Neuronal stem cell (in vitro differentiated cells): ENCODE data around the gene PLXNA4.

Experiments used
- DNase-seq: peaks from one replicate; pipeline ENCODE4 v3.0.0-alpha.2; 2013; ENCODE audit warnings: low spot score
- H2AFZ ChIP-seq: one replicate; pipeline ENCODE4 v1.6.1; 2013; ENCODE audit warnings: mild to moderate bottlenecking, low read length, inconsistent platforms
- H2AK5ac ChIP-seq: 2 replicates; pipeline ENCODE4 v1.6.1; 2013; ENCODE audit warnings: low read depth, mild to moderate bottlenecking, inconsistent platforms, low read length, moderate library complexity, mixed read lengths
- H2BK120ac ChIP-seq: 2 replicates; pipeline ENCODE4 v1.6.1; 2013; ENCODE audit warnings: low read depth, mild to moderate bottlenecking, inconsistent platforms, low read length, moderate library complexity, mixed read lengths
- H2BK12ac ChIP-seq: one replicate; pipeline ENCODE4 v1.6.1; 2013; ENCODE audit warnings: low read length, inconsistent platforms
- H2BK15ac ChIP-seq: 2 replicates; pipeline ENCODE4 v1.6.1; 2013; ENCODE audit warnings: mild to moderate bottlenecking, low read length, inconsistent platforms, mixed read lengths
- H2BK5ac ChIP-seq: one replicate; pipeline ENCODE4 v1.6.1; 2013; ENCODE audit warnings: inconsistent platforms, mild to moderate bottlenecking, low read length, moderate library complexity
- H3K14ac ChIP-seq: one replicate; pipeline ENCODE4 v1.6.1; 2013; ENCODE audit warnings: low read length, inconsistent platforms
- H3K18ac ChIP-seq: 2 replicates; pipeline ENCODE4 v1.6.1; 2013; ENCODE audit warnings: low read length, inconsistent platforms
- H3K23ac ChIP-seq: 2 replicates; pipeline ENCODE4 v1.6.1; 2013; ENCODE audit warnings: low read depth, mild to moderate bottlenecking, mixed read lengths, low read length, inconsistent platforms; ENCODE audit not compliant: poor library complexity
- H3K27ac ChIP-seq: replicated peaks from 3 replicates; pipeline ENCODE4 v1.5.1; 2013; ENCODE audit warnings: low read length, inconsistent platforms
- H3K27me3 ChIP-seq, 3 experiments: 2 replicates each; pipeline ENCODE4 v1.6.1; 2013; ENCODE audit warnings: low read length in 3 of 3, mild to moderate bottlenecking in 2 of 3, inconsistent platforms in 1 of 3, low read depth in 1 of 3, mixed read lengths in 1 of 3, moderate library complexity in 1 of 3; ENCODE audit not compliant: control insufficient read depth in 3 of 3, insufficient read depth in 3 of 3
- H3K36me3 ChIP-seq, 2 donors: replicated peaks in 1 of 2; 2 replicates each; pipeline ENCODE4 v1.6.1; 2013; ENCODE audit warnings: low read length in 2 of 2; ENCODE audit not compliant: control insufficient read depth in 2 of 2, insufficient read depth in 2 of 2
- H3K4ac ChIP-seq: 2 replicates; pipeline ENCODE4 v1.6.1; 2013; ENCODE audit warnings: inconsistent platforms, mild to moderate bottlenecking, low read length, moderate library complexity
- H3K4me1 ChIP-seq, 2 donors: 1 replicate in 1 of 2; 2 replicates in 1 of 2; pipeline ENCODE4 v1.6.1; 2013; ENCODE audit warnings: low read length in 2 of 2, low read depth in 1 of 2; ENCODE audit not compliant: control insufficient read depth in 2 of 2, insufficient read depth in 1 of 2
- H3K4me2 ChIP-seq: one replicate; pipeline ENCODE4 v1.6.1; 2013; ENCODE audit warnings: mild to moderate bottlenecking, low read length, inconsistent platforms; ENCODE audit not compliant: insufficient read depth, poor library complexity, severe bottlenecking
- H3K4me3 ChIP-seq, 2 donors: 2 replicates each; pipeline ENCODE4 v1.5.1; 2013; ENCODE audit warnings: low read length in 2 of 2, mild to moderate bottlenecking in 2 of 2, inconsistent platforms in 1 of 2, moderate library complexity in 1 of 2
- H3K79me1 ChIP-seq: one replicate; pipeline ENCODE4 v1.6.1; 2013; ENCODE audit warnings: low read depth, mild to moderate bottlenecking, inconsistent platforms, low read length, moderate library complexity
- H3K9ac ChIP-seq: one replicate; pipeline ENCODE4 v1.6.1; 2013; ENCODE audit warnings: mild to moderate bottlenecking, low read depth, low read length, inconsistent platforms; ENCODE audit not compliant: poor library complexity
- H3K9me3 ChIP-seq, 2 donors: replicated peaks in 1 of 2; 2 replicates each; pipeline versions ENCODE3 to v1.6.1; 2013; ENCODE audit warnings: low read length in 2 of 2, mild to moderate bottlenecking in 2 of 2, inconsistent platforms in 1 of 2, low read depth in 1 of 2, mixed read lengths in 1 of 2, moderate library complexity in 1 of 2; ENCODE audit not compliant: control insufficient read depth in 2 of 2, insufficient read depth in 1 of 2
- H4K8ac ChIP-seq: one replicate; pipeline ENCODE4 v1.6.1; 2013; ENCODE audit warnings: low read depth, mild to moderate bottlenecking, inconsistent platforms, low read length, moderate library complexity
- H4K91ac ChIP-seq: one replicate; pipeline ENCODE4 v1.6.1; 2013; ENCODE audit warnings: low read length, low read depth, mild to moderate bottlenecking, inconsistent platforms; ENCODE audit not compliant: poor library complexity
- WGBS, 2 donors: extraction: QIAGEN DNeasy Blood & Tissue Kit; methylation state at CpG; one replicate each; pipeline ENCODE4 v1.1.7; 2013; ENCODE audit warnings: missing lambda C conversion rate in 2 of 2, mixed read lengths in 1 of 2; ENCODE audit not compliant: insufficient read length in 2 of 2, insufficient replicate concordance in 1 of 2; ENCODE audit errors: extremely low coverage in 2 of 2; 5-methylcytosine and 5-hydroxymethylcytosine counted together

The PLXNA4 gene

DNA sequence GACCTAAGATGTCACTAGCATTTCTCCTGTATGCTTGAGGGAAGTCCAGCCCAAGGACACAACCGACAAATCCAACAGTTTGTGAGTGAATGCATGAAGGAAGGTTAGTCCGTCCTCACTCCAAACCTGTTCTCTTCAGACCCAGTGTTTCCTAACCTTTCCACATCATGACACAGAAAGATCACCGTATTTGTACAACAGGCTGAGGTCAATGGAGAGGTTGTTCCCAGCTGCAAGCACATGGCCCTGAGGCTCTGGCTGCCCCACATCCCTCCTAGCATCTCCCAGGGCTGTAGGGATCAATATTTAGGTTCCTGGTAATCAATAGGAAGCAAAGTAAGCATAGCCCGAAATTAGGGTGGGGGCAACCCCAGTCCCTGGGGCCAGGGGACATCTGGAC lies 227.9 kb downstream of the PLXNA4 start:
- no peak overlapping the region for H3K18ac ChIP-seq
- H3K9ac ChIP-seq: no peak overlapping the region
- H3K14ac ChIP-seq: no peak overlapping the region
- peaks cover 0 to 16% of the 10 kb centered on the region in 2 donors for H3K4me1 ChIP-seq
- H3K79me1 ChIP-seq: no peaks in the 10 kb centered on the region
- no peak overlapping the region for H2AFZ ChIP-seq
- no peak overlapping the region for H2BK120ac ChIP-seq
- WGBS, 2 donors: no CpG with 5 or more reads among the region's 4 CpGs
- no peak overlapping the region for H2BK5ac ChIP-seq
- H3K27ac ChIP-seq: no peak overlapping the region
- no peak overlapping the region for H2BK12ac ChIP-seq
- no peaks in the 10 kb centered on the region for H3K9me3 ChIP-seq
- H3K4ac ChIP-seq: no peak overlapping the region
- no peak overlapping the region for H3K4me2 ChIP-seq
- H3K4me3 ChIP-seq: no peak overlapping the region
- H2BK15ac ChIP-seq: no peak overlapping the region
- no peak overlapping the region for H4K8ac ChIP-seq
- DNase-seq: no peak
- H4K91ac ChIP-seq: no peak overlapping the region
- H3K36me3 ChIP-seq: no peaks in the 10 kb centered on the region
- H2AK5ac ChIP-seq: no peak overlapping the region
- no peak overlapping the region for H3K23ac ChIP-seq
- peaks cover 0 to 5% (median 0%) of the 10 kb centered on the region in 3 experiments for H3K27me3 ChIP-seq

DNA sequence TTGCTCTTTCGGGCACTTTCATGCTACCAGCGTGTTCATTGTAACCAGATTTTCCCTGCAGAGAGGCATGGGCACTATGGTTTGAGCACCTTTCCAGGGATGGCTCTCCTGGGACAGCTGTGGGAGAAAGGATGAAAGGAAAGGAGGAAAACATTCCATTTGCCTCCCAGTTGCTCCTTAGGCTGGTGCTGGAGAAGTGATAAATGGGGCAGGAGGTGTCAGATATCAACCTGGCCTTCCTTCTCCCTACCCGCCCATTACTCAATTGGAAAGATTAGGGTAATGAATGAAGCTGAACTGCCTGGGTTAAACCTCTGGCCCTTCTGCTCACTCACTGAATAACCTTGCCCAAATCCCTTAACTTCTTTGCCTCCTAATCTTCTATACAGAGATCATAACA lies 228.4 kb downstream of the PLXNA4 start:
- Histone ChIP-seq H3K14ac (no peak overlapping the region), H3K18ac (no peak overlapping the region), H2BK5ac (no peak overlapping the region), H3K27ac (no peak overlapping the region), H2BK15ac (no peak overlapping the region), H3K36me3 (no peaks in the 10 kb centered on the region), H2BK120ac (no peak overlapping the region), H3K4me3 (no peak overlapping the region), H2AFZ (no peak overlapping the region), H2AK5ac (no peak overlapping the region), H3K4me1 (peaks cover 0 to 16% of the 10 kb centered on the region in 2 donors), H3K23ac (no peak overlapping the region), H4K91ac (no peak overlapping the region), H2BK12ac (no peak overlapping the region), H4K8ac (no peak overlapping the region), H3K9me3 (no peaks in the 10 kb centered on the region), H3K4me2 (no peak overlapping the region), H3K9ac (no peak overlapping the region), H3K79me1 (no peaks in the 10 kb centered on the region), H3K4ac (no peak overlapping the region), H3K27me3 (peaks cover 0 to 5% (median 0%) of the 10 kb centered on the region in 3 experiments)
- DNase-seq: no peak
- no CpG with 5 or more reads among the region's 3 CpGs for WGBS, 2 donors

DNA sequence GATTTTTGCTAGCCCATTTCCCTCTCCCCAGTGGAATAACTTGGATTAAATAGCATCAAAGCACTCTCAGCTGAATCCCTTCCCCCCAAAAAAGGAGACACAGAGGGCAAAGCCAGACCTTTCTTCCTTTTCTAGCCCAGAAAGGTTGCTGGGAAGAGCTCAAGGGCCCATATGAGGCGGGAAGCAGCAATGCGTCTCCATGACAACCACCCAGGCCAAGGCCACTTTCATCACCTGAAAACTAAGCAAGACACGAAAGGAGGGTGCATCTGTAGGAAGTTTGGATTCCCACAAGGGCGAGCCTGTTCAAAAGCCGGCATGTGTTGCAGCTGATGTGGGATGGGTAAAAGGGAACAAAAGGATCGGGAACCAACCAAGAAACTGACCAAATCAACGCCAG lies 229.1 kb downstream of the PLXNA4 start:
- Histone ChIP-seq H3K4ac (no peak overlapping the region), H3K4me3 (no peak overlapping the region), H3K9me3 (no peaks in the 10 kb centered on the region), H3K79me1 (no peaks in the 10 kb centered on the region), H3K4me2 (no peak overlapping the region), H2AK5ac (no peak overlapping the region), H3K27ac (no peak overlapping the region), H3K23ac (no peak overlapping the region), H2BK12ac (no peak overlapping the region), H2AFZ (no peak overlapping the region), H2BK5ac (no peak overlapping the region), H3K14ac (no peak overlapping the region), H3K27me3 (peaks cover 0 to 5% (median 0%) of the 10 kb centered on the region in 3 experiments), H3K9ac (no peak overlapping the region), H3K18ac (no peak overlapping the region), H2BK120ac (no peak overlapping the region), H4K91ac (no peak overlapping the region), H2BK15ac (no peak overlapping the region), H4K8ac (no peak overlapping the region), H3K4me1 (peaks cover 0 to 15% of the 10 kb centered on the region in 2 donors), H3K36me3 (no peaks in the 10 kb centered on the region)
- no peak for DNase-seq
- WGBS, 2 donors: no CpG with 5 or more reads among the region's 7 CpGs

DNA sequence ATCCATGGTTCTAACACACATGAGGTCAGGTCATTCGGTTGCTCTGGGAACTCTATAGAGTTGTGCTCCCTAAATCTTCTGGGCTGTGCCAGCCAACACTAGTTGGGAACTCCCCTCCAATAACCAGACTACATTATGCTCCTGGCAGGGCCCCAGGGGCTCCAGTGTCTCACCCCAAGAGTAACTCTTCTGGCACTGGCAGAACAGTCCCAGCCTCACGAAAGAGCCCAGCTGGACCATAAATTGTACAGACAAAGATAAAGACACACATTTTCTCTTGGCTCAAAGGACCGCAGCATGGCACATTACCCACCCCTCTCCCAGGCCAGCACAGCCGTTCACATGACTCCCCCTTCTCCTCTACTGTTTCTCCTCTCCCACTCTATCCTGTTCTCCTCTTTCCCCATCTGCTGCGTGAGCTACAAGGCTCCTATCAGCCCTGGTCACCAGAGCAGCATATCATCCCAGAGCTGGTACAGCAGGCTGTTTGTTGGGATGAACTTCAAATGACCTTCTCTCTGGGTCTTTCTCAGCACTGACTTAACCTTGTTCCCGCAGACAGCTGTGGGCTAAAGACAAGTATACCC lies 230.6 kb downstream of the PLXNA4 start:
- WGBS, 2 donors: no CpG with 5 or more reads among the region's 6 CpGs
- H3K4ac ChIP-seq: no peak overlapping the region

More for the DNA sequence above, 230.6 kb downstream of the PLXNA4 start:
- no peak overlapping the region for H4K8ac ChIP-seq
- no peak overlapping the region for H2BK5ac ChIP-seq
- no peaks in the 10 kb centered on the region for H3K79me1 ChIP-seq
- H2BK15ac ChIP-seq: no peak overlapping the region
- H3K9ac ChIP-seq: no peak overlapping the region
- no peaks in the 10 kb centered on the region for H3K36me3 ChIP-seq
- no peak overlapping the region for H2AK5ac ChIP-seq
- H2AFZ ChIP-seq: no peak overlapping the region
- no peak overlapping the region for H3K27ac ChIP-seq
- H4K91ac ChIP-seq: no peak overlapping the region
- H3K9me3 ChIP-seq: no peaks in the 10 kb centered on the region
- no peak overlapping the region for H3K18ac ChIP-seq
- peaks cover 0 to 5% (median 0%) of the 10 kb centered on the region in 3 experiments for H3K27me3 ChIP-seq
- no peak overlapping the region for H3K23ac ChIP-seq
- H2BK12ac ChIP-seq: no peak overlapping the region
- no peak overlapping the region for H3K4me3 ChIP-seq
- H3K4me1 ChIP-seq: peaks cover 0 to 8% of the 10 kb centered on the region in 2 donors
- no peak for DNase-seq
- no peak overlapping the region for H2BK120ac ChIP-seq
- H3K14ac ChIP-seq: no peak overlapping the region
- H3K4me2 ChIP-seq: no peak overlapping the region
